HG03103 (cell line): ENCODE results near the gene PCDHB15.
"Not testable (repeated sequence)": the region's sequence is repeated elsewhere in the genome, so short reads cannot be mapped to it uniquely, and the experiment has no call there.

Experiments
- ATAC-seq: cut with Tn5 transposase; IDR thresholded peaks from one replicate; pipeline ENCODE4 v1.9.1; 2021; ENCODE audit warnings: low read depth; ENCODE audit not compliant: unreplicated experiment

PCDHB15 gene

GRCh38 chr5:141246971-141247370, 1.8 kb downstream of the PCDHB15 start:
- ATAC-seq: not testable (repeated sequence)

GRCh38 chr5:141247434-141247833, 2.2 kb downstream of the PCDHB15 start:
- ATAC-seq: not testable (repeated sequence)

GRCh38 chr5:141250576-141250975, 5.4 kb downstream of the PCDHB15 start:
- ATAC-seq: no peak

DNA sequence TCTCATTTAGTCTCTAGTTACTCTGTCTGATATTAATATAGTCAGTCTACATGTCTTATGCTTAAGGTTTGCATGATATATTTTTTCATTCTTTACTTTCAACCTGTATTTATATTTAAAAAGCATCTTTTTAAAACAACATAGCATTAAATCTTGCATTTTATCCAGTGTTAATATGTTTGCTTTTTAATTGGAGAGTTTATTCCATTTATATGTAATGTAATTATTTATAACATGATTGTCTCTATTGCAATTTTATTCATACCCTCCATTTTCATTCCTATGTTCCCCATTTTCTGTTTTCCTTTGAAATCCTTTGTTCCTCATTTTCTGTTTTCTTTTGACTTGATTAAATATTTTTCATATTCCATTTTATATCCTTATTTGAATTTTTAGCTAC, 13.3 kb downstream of the PCDHB15 start:
- ATAC-seq: no peak

GRCh38 chr5:141258948-141259347, 13.8 kb downstream of the PCDHB15 start:
- no peak for ATAC-seq

- ATAC-seq: no peak
Measured at GRCh38 chr5:141260458-141261237, 15.5 kb downstream of the PCDHB15 start.

GRCh38 chr5:141261238-141261546, 16.0 kb downstream of the PCDHB15 start:
- no peak for ATAC-seq

DNA sequence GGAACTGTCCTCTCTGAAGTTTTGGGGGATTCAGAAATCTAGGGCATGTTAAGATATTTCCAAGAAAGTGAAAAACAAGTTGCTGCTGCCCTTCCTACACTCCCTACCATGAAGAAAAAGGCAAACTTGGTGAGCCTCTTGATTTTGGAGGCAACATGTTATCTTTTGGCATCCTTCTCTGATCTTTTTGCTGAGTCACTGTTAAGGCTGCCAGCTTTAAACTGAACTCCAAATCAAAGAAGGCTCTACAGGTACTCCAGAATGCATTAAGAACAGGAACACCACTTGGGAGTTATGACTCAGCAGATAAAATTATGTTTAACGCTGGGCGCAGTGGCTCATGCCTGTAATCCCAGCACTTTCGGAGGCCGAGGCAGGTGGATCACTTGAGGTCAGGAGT, 24.0 kb downstream of the PCDHB15 start:
- ATAC-seq: no peak

GRCh38 chr5:141272906-141273305, 27.7 kb downstream of the PCDHB15 start:
- ATAC-seq: no peak

- ATAC-seq: no peak
Measured at GRCh38 chr5:141298376-141298775, 53.2 kb downstream of the PCDHB15 start.
